H1 (cell line): ENCODE data around the gene CACNA1G. TPM values are rescaled to one million over a fixed set of nuclear protein-coding genes. Genes with fewer than 3 reads are reported as not detected.

Experiments
- CTCF ChIA-PET: fragments of 300-600 bp; sonication (Branson Sonifier 250); formaldehyde crosslinking; loops from one replicate; lab custom pipeline; 2021; ENCODE audit not compliant: partially characterized antibody; lab: Charles Lee
- POLR2A ChIA-PET: fragments of 300-600 bp; sonication (Branson Sonifier 250); formaldehyde crosslinking; loops from one replicate; lab custom pipeline; 2021; ENCODE audit warnings: inconsistent platforms; ENCODE audit not compliant: partially characterized antibody; lab: Charles Lee
- DNase-seq, 2 experiments: peaks; one replicate each; pipeline versions ENCODE4 v3.0.0 to v3.0.0-alpha.2; 2010 to 2022; ENCODE audit warnings: low spot score in 2 of 2, low read depth in 1 of 2, mixed read lengths in 1 of 2
- FAIRE-seq: peaks from 2 replicates; lab custom pipeline; 2011; peaks lifted over from hg19 to GRCh38; lab: Jason Lieb, UNC
- H2AFZ ChIP-seq: 2 replicates; pipeline ENCODE4 v1.8.1; 2012; ENCODE audit warnings: low read length, inconsistent platforms
- H2AK5ac ChIP-seq: 2 replicates; pipeline ENCODE4 v1.6.1; 2013; ENCODE audit warnings: low read depth, low read length
- H2BK120ac ChIP-seq: replicated peaks from 2 replicates; pipeline ENCODE3; 2013; ENCODE audit warnings: low read depth, low read length, inconsistent platforms
- H2BK12ac ChIP-seq: 2 replicates; pipeline ENCODE4 v1.6.1; 2013; ENCODE audit warnings: low read depth, low read length
- H2BK15ac ChIP-seq: 2 replicates; pipeline ENCODE4 v1.6.1; 2013; ENCODE audit warnings: low read length
- H2BK20ac ChIP-seq: 2 replicates; pipeline ENCODE4 v1.6.1; 2013; ENCODE audit warnings: low read length
- H2BK5ac ChIP-seq: 2 replicates; pipeline ENCODE4 v1.6.1; 2013; ENCODE audit warnings: low read depth, low read length
- H3K14ac ChIP-seq: 2 replicates; pipeline ENCODE4 v1.6.1; 2013; ENCODE audit warnings: inconsistent platforms; ENCODE audit not compliant: insufficient read length
- H3K18ac ChIP-seq: 2 replicates; pipeline ENCODE4 v1.6.1; 2013; ENCODE audit warnings: low read length; ENCODE audit errors: extremely low read depth
- H3K23ac ChIP-seq: 2 replicates; pipeline ENCODE4 v1.6.1; 2013; ENCODE audit warnings: inconsistent platforms; ENCODE audit not compliant: insufficient read length
- H3K23me2 ChIP-seq: 2 replicates; pipeline ENCODE4 v1.6.1; 2013; ENCODE audit warnings: low read depth, low read length
- H3K27ac ChIP-seq: 2 replicates; pipeline ENCODE4 v1.6.1; 2011; ENCODE audit warnings: low read depth, low read length, inconsistent platforms
- H3K27me3 ChIP-seq, 4 experiments: replicated peaks in 1 of 4; 1 replicate in 1 of 4; 2 replicates in 3 of 4; pipeline versions ENCODE4 v1.6.1 to v1.8.1; 2011 to 2013; ENCODE audit warnings: low read length in 3 of 4, mild to moderate bottlenecking in 3 of 4, inconsistent platforms in 2 of 4, mixed read lengths in 2 of 4, moderate library complexity in 1 of 4; ENCODE audit not compliant: control insufficient read depth in 3 of 4, insufficient read depth in 3 of 4; ENCODE audit errors: extremely low read depth in 1 of 4
- H3K36me3 ChIP-seq, 4 experiments: 2 replicates each; pipeline versions ENCODE4 v1.6.1 to v1.8.1; 2011 to 2013; ENCODE audit warnings: mild to moderate bottlenecking in 4 of 4, low read length in 3 of 4, moderate library complexity in 2 of 4, control low read depth in 1 of 4, inconsistent platforms in 1 of 4; ENCODE audit not compliant: insufficient read depth in 4 of 4, control insufficient read depth in 2 of 4
- H3K4ac ChIP-seq: replicated peaks from 2 replicates; pipeline ENCODE3; 2013; ENCODE audit warnings: low read length, low read depth, mixed read lengths, inconsistent platforms; ENCODE audit not compliant: insufficient read length
- H3K4me1 ChIP-seq, 4 experiments: replicated peaks in 1 of 4; 1 replicate in 1 of 4; 2 replicates in 3 of 4; pipeline versions ENCODE4 v1.6.1 to v1.8.1; 2011 to 2013; ENCODE audit warnings: low read length in 3 of 4, inconsistent platforms in 2 of 4, mixed read lengths in 1 of 4; ENCODE audit not compliant: insufficient read depth in 4 of 4, control insufficient read depth in 3 of 4
- H3K4me2 ChIP-seq, 2 experiments: 2 replicates each; pipeline versions ENCODE4 v1.6.1 to v1.8.1; 2011 to 2013; ENCODE audit warnings: low read depth in 2 of 2, low read length in 2 of 2, control low read depth in 1 of 2, inconsistent platforms in 1 of 2, mild to moderate bottlenecking in 1 of 2; ENCODE audit not compliant: insufficient read depth in 1 of 2
- H3K4me3 ChIP-seq, 4 experiments: fragments of 200-600, 300-600 bp in 1 of 4; sonication (generic), shearing (Covaris generic), sonication (Bioruptor Twin) in 1 of 4; 2 replicates each; pipeline versions ENCODE4 v1.5.1 to v1.8.1; 2011 to 2016; ENCODE audit warnings: low read length in 4 of 4, low read depth in 3 of 4, control low read depth in 2 of 4, inconsistent platforms in 2 of 4, mild to moderate bottlenecking in 2 of 4, mixed read lengths in 1 of 4, moderate library complexity in 1 of 4; ENCODE audit not compliant: insufficient read depth in 2 of 4; ENCODE audit errors: extremely low read depth in 1 of 4
- H3K56ac ChIP-seq: replicated peaks from 2 replicates; pipeline ENCODE3; 2013; ENCODE audit warnings: low read depth, mild to moderate bottlenecking, mixed read lengths, low read length, inconsistent platforms; ENCODE audit not compliant: insufficient read length
- H3K79me1 ChIP-seq: 2 replicates; pipeline ENCODE4 v1.6.1; 2013; ENCODE audit warnings: low read depth, low read length, control low read depth
- H3K79me2 ChIP-seq, 2 experiments: 2 replicates each; pipeline versions ENCODE4 v1.6.1 to v1.8.1; 2012 to 2013; ENCODE audit warnings: low read length in 2 of 2, mild to moderate bottlenecking in 2 of 2, inconsistent platforms in 1 of 2; ENCODE audit not compliant: insufficient read depth in 2 of 2, control insufficient read depth in 1 of 2
- H3K9ac ChIP-seq, 4 experiments: replicated peaks in 1 of 4; 1 replicate in 1 of 4; 2 replicates in 3 of 4; pipeline versions ENCODE4 v1.6.1 to v1.8.1; 2011 to 2013; ENCODE audit warnings: low read depth in 3 of 4, low read length in 3 of 4, control low read depth in 2 of 4, mild to moderate bottlenecking in 2 of 4, moderate library complexity in 2 of 4, inconsistent platforms in 1 of 4; ENCODE audit errors: extremely low read depth in 1 of 4
- H3K9me3 ChIP-seq, 2 experiments: 2 replicates each; pipeline versions ENCODE4 v1.6.1 to v1.8.1; 2012 to 2013; ENCODE audit warnings: mild to moderate bottlenecking in 2 of 2, moderate library complexity in 2 of 2, control low read depth in 1 of 2, inconsistent platforms in 1 of 2, low read depth in 1 of 2, low read length in 1 of 2, mixed read lengths in 1 of 2; ENCODE audit not compliant: insufficient read depth in 2 of 2
- H4K20me1 ChIP-seq, 2 experiments: replicated peaks in 1 of 2; 2 replicates each; pipeline versions ENCODE3 to v1.8.1; 2011 to 2013; ENCODE audit warnings: inconsistent platforms in 2 of 2, low read length in 2 of 2, mild to moderate bottlenecking in 1 of 2; ENCODE audit not compliant: insufficient read depth in 2 of 2, control insufficient read depth in 1 of 2
- H4K5ac ChIP-seq: 2 replicates; pipeline ENCODE4 v1.6.1; 2013; ENCODE audit warnings: low read length, low read depth, mixed read lengths, inconsistent platforms; ENCODE audit not compliant: insufficient read length
- H4K8ac ChIP-seq: 2 replicates; pipeline ENCODE4 v1.8.0; 2013; ENCODE audit warnings: mild to moderate bottlenecking, moderate library complexity, low read length, inconsistent platforms; ENCODE audit not compliant: insufficient read depth; ENCODE audit errors: extremely low read depth
- H4K91ac ChIP-seq: replicated peaks from 2 replicates; pipeline ENCODE3; 2013; ENCODE audit warnings: low read length, mixed read lengths, inconsistent platforms; ENCODE audit not compliant: insufficient read length
- BCL11A ChIP-seq, 2 experiments: IDR thresholded peaks; one replicate each; pipeline ENCODE4 v1.6.1; 2011; ENCODE audit warnings: low read depth in 2 of 2, low read length in 2 of 2, mild to moderate bottlenecking in 2 of 2
- CHD2 ChIP-seq: IDR thresholded peaks from 2 replicates; pipeline ENCODE4 v1.6.1; 2012; ENCODE audit warnings: low read length, improper control_type of control experiment
- CTBP2 ChIP-seq: IDR thresholded peaks from 2 replicates; pipeline ENCODE4 v1.7.0; 2011; ENCODE audit warnings: borderline replicate concordance, mild to moderate bottlenecking, moderate library complexity, mixed read lengths, low read length; ENCODE audit not compliant: insufficient read depth, insufficient read length
- EP300 ChIP-seq, 2 experiments: IDR thresholded peaks; 1 replicate in 1 of 2; 2 replicates in 1 of 2; pipeline ENCODE4 v1.6.1; 2011 to 2012; ENCODE audit warnings: low read depth in 2 of 2, low read length in 2 of 2, mild to moderate bottlenecking in 2 of 2, borderline replicate concordance in 1 of 2, inconsistent platforms in 1 of 2, moderate library complexity in 1 of 2
- KDM1A ChIP-seq: fragments of 200-600, 300-600 bp; sonication (generic); IDR thresholded peaks from 2 replicates; pipeline ENCODE4 v1.7.1; 2016; ENCODE audit warnings: mild to moderate bottlenecking, low read length, borderline replicate concordance
- MAFK ChIP-seq: IDR thresholded peaks from 2 replicates; pipeline ENCODE4 v1.6.1; 2012; ENCODE audit warnings: low read depth, mild to moderate bottlenecking, improper control_type of control experiment, low read length
- SIN3A ChIP-seq, 2 experiments: IDR thresholded peaks in 1 of 2; conservative IDR thresholded peaks in 1 of 2; 2 replicates each; pipeline ENCODE4 v1.6.1; 2011 to 2012; ENCODE audit warnings: low read length in 2 of 2, improper control_type of control experiment in 1 of 2, low read depth in 1 of 2, mild to moderate bottlenecking in 1 of 2
- WGBS, 2 experiments: shearing (Covaris generic) in 1 of 2; methylation state at CpG; one replicate each; pipeline versions ENCODE4 v1.1.6 to v1.1.7; 2013 to 2015; ENCODE audit warnings: low lambda C conversion rate in 2 of 2, mixed read lengths in 2 of 2, inconsistent platforms in 1 of 2, low coverage in 1 of 2, missing lambda C conversion rate in 1 of 2; ENCODE audit not compliant: insufficient replicate concordance in 2 of 2, insufficient coverage in 1 of 2, insufficient read length in 1 of 2; ENCODE audit errors: extremely low coverage in 1 of 2, missing lambda C conversion rate in 1 of 2; 5-methylcytosine and 5-hydroxymethylcytosine counted together
- polyA plus RNA-seq, 7 experiments: library from polyadenylated mRNA; depleted of rRNA in 3 of 7; stranded (reverse) in 5 of 7; unstranded in 2 of 7; fragments of >200 nt in 5 of 7; fragments of 200-250 nt in 2 of 7; gene quantifications; 1 replicate in 5 of 7; 2 replicates in 1 of 7; 4 replicates in 1 of 7; pipeline versions ENCODE4 v1.2.1 to v1.2.3, GENCODE V29; 2011 to 2013; ENCODE audit warnings: missing spikeins in 2 of 7, mixed read lengths in 2 of 7
- total RNA-seq: library from RNA; stranded (reverse); fragmentation: NEBNext Ultra II Directional; extraction: Animal tissue kit (Norgen Biotek cat#: 25700); gene quantifications from 2 replicates; pipeline ENCODE4 v1.2.1, GENCODE V29; 2021
- TF ChIP-seq, protein P1 (sequence below): IDR thresholded peaks from 2 replicates; pipeline ENCODE4 v1.6.1; 2011; ENCODE audit warnings: low read depth, mild to moderate bottlenecking, low read length; ENCODE audit not compliant: insufficient read depth
- TF ChIP-seq, protein P2 (sequence below): IDR thresholded peaks from 2 replicates; pipeline ENCODE4 v1.6.1; 2012; ENCODE audit warnings: low read length, inconsistent platforms
- TF ChIP-seq, protein P3 (sequence below): IDR thresholded peaks from 2 replicates; pipeline ENCODE4 v1.6.1; 2012; ENCODE audit warnings: inconsistent platforms

Gene CACNA1G
- total and polyA plus RNA-seq, 2 of the 8 experiments (the other 6 are each of a cell fraction or from before 2014, with no cell fraction given), result 2.9 to 4.9 TPM

DNA sequence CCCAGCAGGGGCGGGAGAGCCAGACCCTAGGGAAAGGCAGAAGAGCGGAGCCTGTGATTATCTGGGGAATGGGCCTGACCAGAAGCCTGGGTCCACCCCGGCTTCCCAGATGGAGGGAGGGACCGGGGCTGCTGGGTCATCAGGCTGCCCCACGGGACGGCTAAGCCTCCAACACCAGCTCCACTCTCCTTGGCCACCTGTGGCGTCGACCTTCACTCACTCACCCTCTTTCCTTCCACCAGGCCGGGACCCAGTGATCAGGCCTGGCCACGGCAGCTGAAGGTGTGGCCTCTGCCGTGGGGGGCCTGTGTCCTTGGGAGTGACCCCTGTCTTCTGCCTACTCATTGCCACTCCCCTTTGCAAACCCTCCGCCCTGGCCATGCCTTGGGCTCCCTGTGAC is 51.8 kb downstream of the CACNA1G start:
- Histone ChIP-seq H2AK5ac (no peak overlapping the region), H4K8ac (no peak overlapping the region), H3K4me2 (no peak overlapping the region), H2AFZ (no peak overlapping the region), H3K4me3 (no peak overlapping the region), H2BK5ac (0 out of 2 replicates have a peak overlapping the region, but pooled peaks have one; percentile 35), H3K27ac (no peak overlapping the region), H3K9ac (no peak overlapping the region), H3K4me1 (peaks cover 0 to 6% (median 3%) of the 10 kb centered on the region in 4 experiments; a peak in 1 of 7 replicates), H2BK15ac (no peak overlapping the region), H4K91ac (peak overlapping the region; percentile 30), H3K14ac (no peak overlapping the region), H3K79me2 (no peaks in the 10 kb centered on the region), H4K5ac (no peak overlapping the region), H2BK12ac (0 out of 2 replicates have a peak overlapping the region, but pooled peaks have one; percentile 17), H3K36me3 (no peaks in the 10 kb centered on the region), H3K23ac (no peak overlapping the region), H3K4ac (no peak overlapping the region), H3K79me1 (no peaks in the 10 kb centered on the region), H3K56ac (no peak overlapping the region), H3K9me3 (no peaks in the 10 kb centered on the region), H3K27me3 (no peaks in the 10 kb centered on the region), H3K23me2 (no peaks in the 10 kb centered on the region), H3K18ac (no peak overlapping the region), H4K20me1 (peaks cover 0 to 2% of the 10 kb centered on the region in 2 experiments), H2BK120ac (no peak overlapping the region), H2BK20ac (no peak overlapping the region)
- ChIA-PET CTCF (interaction anchor here (0.7 to 19.7 kb wide), 14 partner anchors 9 to 141 kb away, joined by 3 to 300 read pairs (median 5); partner anchors contain the start of gene ABCC3), POLR2A (no interaction called here)
- FAIRE-seq (no peak), DNase-seq (no peak)
- WGBS, 2 experiments, result 80% methylated on average over 11 of the region's 12 CpGs; no CpG with 5 or more reads in 1 of the 2 experiments
- TF ChIP-seq KDM1A, result no peak
- TF ChIP-seq, protein P1, sequence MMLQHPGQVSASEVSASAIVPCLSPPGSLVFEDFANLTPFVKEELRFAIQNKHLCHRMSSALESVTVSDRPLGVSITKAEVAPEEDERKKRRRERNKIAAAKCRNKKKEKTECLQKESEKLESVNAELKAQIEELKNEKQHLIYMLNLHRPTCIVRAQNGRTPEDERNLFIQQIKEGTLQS, result no peak
- no peak for TF ChIP-seq SIN3A (conservative IDR thresholded peaks at IDR 0.05 in 1 of 2, IDR thresholded peaks at IDR 0.05 in 1 of 2; ENCODE audit: low read depth in 1 of 2, low read length in 2 of 2)
- no peak for TF ChIP-seq CTBP2
- no peak for TF ChIP-seq EP300 (IDR thresholded peaks at IDR 0.05; ENCODE audit: borderline replicate concordance in 1 of 2, low read depth in 2 of 2, low read length in 2 of 2)
- TF ChIP-seq, protein P2, sequence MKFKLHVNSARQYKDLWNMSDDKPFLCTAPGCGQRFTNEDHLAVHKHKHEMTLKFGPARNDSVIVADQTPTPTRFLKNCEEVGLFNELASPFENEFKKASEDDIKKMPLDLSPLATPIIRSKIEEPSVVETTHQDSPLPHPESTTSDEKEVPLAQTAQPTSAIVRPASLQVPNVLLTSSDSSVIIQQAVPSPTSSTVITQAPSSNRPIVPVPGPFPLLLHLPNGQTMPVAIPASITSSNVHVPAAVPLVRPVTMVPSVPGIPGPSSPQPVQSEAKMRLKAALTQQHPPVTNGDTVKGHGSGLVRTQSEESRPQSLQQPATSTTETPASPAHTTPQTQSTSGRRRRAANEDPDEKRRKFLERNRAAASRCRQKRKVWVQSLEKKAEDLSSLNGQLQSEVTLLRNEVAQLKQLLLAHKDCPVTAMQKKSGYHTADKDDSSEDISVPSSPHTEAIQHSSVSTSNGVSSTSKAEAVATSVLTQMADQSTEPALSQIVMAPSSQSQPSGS, result no peak
- TF ChIP-seq BCL11A (IDR thresholded peaks at IDR 0.05; ENCODE audit: low read depth in 2 of 2, low read length in 2 of 2), result no peak
- no peak for TF ChIP-seq MAFK
- TF ChIP-seq, protein P3, sequence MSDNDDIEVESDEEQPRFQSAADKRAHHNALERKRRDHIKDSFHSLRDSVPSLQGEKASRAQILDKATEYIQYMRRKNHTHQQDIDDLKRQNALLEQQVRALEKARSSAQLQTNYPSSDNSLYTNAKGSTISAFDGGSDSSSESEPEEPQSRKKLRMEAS, result no peak
- no peak for TF ChIP-seq CHD2
